Keratinocyte (primary cell): Measurements from ENCODE around the gene ALK. TPM values are rescaled to one million over a fixed set of nuclear protein-coding genes. Genes with fewer than 3 reads are reported as not detected.

Experiments
- DNase-seq: peaks from one replicate; pipeline ENCODE4 v3.0.0-alpha.2; 2011; ENCODE audit warnings: low read depth, missing footprints, low spot score
- FAIRE-seq: peaks from 2 replicates; lab custom pipeline; 2011; peaks lifted over from hg19 to GRCh38; lab: Jason Lieb, UNC
- H2AFZ ChIP-seq: 2 replicates; pipeline ENCODE4 v1.6.0; 2012; ENCODE audit warnings: low read length, control low read depth, inconsistent platforms; ENCODE audit not compliant: control insufficient read depth
- H3K27ac ChIP-seq: 2 replicates; pipeline ENCODE4 v1.5.1; 2011; ENCODE audit warnings: low read length; ENCODE audit not compliant: control insufficient read depth, insufficient read depth
- H3K27me3 ChIP-seq: 3 replicates; pipeline ENCODE4 v1.6.0; 2011; ENCODE audit warnings: low read length; ENCODE audit not compliant: control insufficient read depth, insufficient read depth; ENCODE audit errors: extremely low read depth
- H3K36me3 ChIP-seq, 2 experiments: 2 replicates in 1 of 2; 3 replicates in 1 of 2; pipeline ENCODE4 v1.5.1; 2011; ENCODE audit warnings: low read length in 2 of 2, mild to moderate bottlenecking in 1 of 2; ENCODE audit not compliant: control insufficient read depth in 2 of 2, insufficient read depth in 2 of 2; ENCODE audit errors: extremely low read depth in 1 of 2
- H3K4me1 ChIP-seq: 3 replicates; pipeline ENCODE4 v1.5.1; 2011; ENCODE audit warnings: low read length; ENCODE audit not compliant: control insufficient read depth, insufficient read depth; ENCODE audit errors: extremely low read depth
- H3K4me2 ChIP-seq: 3 replicates; pipeline ENCODE4 v1.6.0; 2011; ENCODE audit warnings: low read depth, low read length; ENCODE audit not compliant: control insufficient read depth, insufficient read depth; ENCODE audit errors: extremely low read depth
- H3K4me3 ChIP-seq, 3 experiments: fragments of 200-600 bp in 1 of 3; sonication (generic) in 1 of 3; 2 replicates in 2 of 3; 3 replicates in 1 of 3; pipeline ENCODE4 v1.5.1; 2011 to 2016; ENCODE audit warnings: low read length in 3 of 3, mild to moderate bottlenecking in 3 of 3, control low read depth in 2 of 3, inconsistent platforms in 1 of 3, low read depth in 1 of 3, mixed read lengths in 1 of 3, mixed run types in 1 of 3, moderate library complexity in 1 of 3; ENCODE audit not compliant: control insufficient read depth in 2 of 3, insufficient read depth in 2 of 3; ENCODE audit errors: extremely low read depth in 1 of 3
- H3K79me2 ChIP-seq: 2 replicates; pipeline ENCODE4 v1.6.0; 2012; ENCODE audit warnings: low read length; ENCODE audit not compliant: control insufficient read depth, insufficient read depth
- H3K9ac ChIP-seq: 3 replicates; pipeline ENCODE4 v1.6.0; 2011; ENCODE audit warnings: low read length; ENCODE audit not compliant: control insufficient read depth, insufficient read depth; ENCODE audit errors: extremely low read depth
- H3K9me1 ChIP-seq: 3 replicates; pipeline ENCODE4 v1.6.0; 2011; ENCODE audit warnings: low read length; ENCODE audit not compliant: control insufficient read depth, insufficient read depth; ENCODE audit errors: extremely low read depth
- H3K9me3 ChIP-seq: 2 replicates; pipeline ENCODE4 v1.5.1; 2012; ENCODE audit warnings: low read depth, low read length; ENCODE audit not compliant: control insufficient read depth
- H4K20me1 ChIP-seq: 3 replicates; pipeline ENCODE4 v1.6.0; 2011; ENCODE audit warnings: low read length; ENCODE audit not compliant: control insufficient read depth, insufficient read depth; ENCODE audit errors: extremely low read depth
- CTCF ChIP-seq, 3 experiments: IDR thresholded peaks in 1 of 3; conservative IDR thresholded peaks in 1 of 3; optimal IDR thresholded peaks in 1 of 3; 2 replicates in 2 of 3; 3 replicates in 1 of 3; pipeline versions ENCODE3 to v1.5.1; 2011; ENCODE audit warnings: low read length in 3 of 3, mild to moderate bottlenecking in 3 of 3, moderate library complexity in 2 of 3, control low read depth in 1 of 3, inconsistent platforms in 1 of 3; ENCODE audit not compliant: insufficient read depth in 2 of 3; ENCODE audit errors: extremely low read depth in 1 of 3
- EZH2 ChIP-seq: IDR thresholded peaks from one replicate; pipeline ENCODE4 v1.6.1; 2012; ENCODE audit warnings: inconsistent platforms, mild to moderate bottlenecking, low read length, moderate library complexity
- dilution Hi-C: fragments of 300-500 bp; cut with MboI; formaldehyde crosslinking; loops from one replicate; pipeline ENCODE4 v1.7.0; 2020; ENCODE audit warnings: low sequenced_read_pairs; ENCODE audit not compliant: extremely low pct_ligation_motif_present
- polyA plus RNA-seq, 5 experiments: library from polyadenylated mRNA; depleted of rRNA in 3 of 5; stranded (reverse) in 3 of 5; stranded (forward) in 1 of 5; unstranded in 1 of 5; fragments of >200 nt; gene quantifications; 1 replicate in 1 of 5; 2 replicates in 3 of 5; 3 replicates in 1 of 5; pipeline versions ENCODE4 v1.2.1 to v1.2.3, GENCODE V29; 2011 to 2012; ENCODE audit warnings: missing spikeins in 2 of 5, low read depth in 1 of 5, low replicate concordance in 1 of 5

ALK gene
- polyA plus RNA-seq, 1 donor (not counting 4 experiments of a cell fraction or from before 2014, with no cell fraction given) = not detected

- no peaks in the 10 kb centered on the region for H3K27me3 ChIP-seq
- TF ChIP-seq EZH2 = no peak
- no peak for TF ChIP-seq CTCF (optimal IDR thresholded peaks at IDR 0.05 in 1 of 3, IDR thresholded peaks at IDR 0.05 in 1 of 3, conservative IDR thresholded peaks at IDR 0.05 in 1 of 3; ENCODE audit: extremely low read depth in 1 of 3, insufficient read depth in 2 of 3, low read length in 3 of 3)
- no peak overlapping the region for H3K9ac ChIP-seq
- dilution Hi-C loops = no loop called here
- no peaks in the 10 kb centered on the region for H3K9me3 ChIP-seq
- H3K4me3 ChIP-seq = no peak overlapping the region
- H3K4me1 ChIP-seq = no peaks in the 10 kb centered on the region
- no peak overlapping the region for H3K4me2 ChIP-seq
- no peak for FAIRE-seq
- no peaks in the 10 kb centered on the region for H4K20me1 ChIP-seq
- no peaks in the 10 kb centered on the region for H3K79me2 ChIP-seq
- no peak for DNase-seq
- H3K9me1 ChIP-seq = no peaks in the 10 kb centered on the region
- H3K36me3 ChIP-seq = peaks cover 26 to 34% of the 10 kb centered on the region in 2 experiments
- H3K27ac ChIP-seq = no peak overlapping the region
- no peak overlapping the region for H2AFZ ChIP-seq
Observed at GRCh38 chr2:29159125-29159524, 762.3 kb downstream of the ALK start.

- Histone ChIP-seq H3K27me3 (no peaks in the 10 kb centered on the region), H3K9me1 (no peaks in the 10 kb centered on the region), H3K4me1 (no peaks in the 10 kb centered on the region), H2AFZ (no peak overlapping the region), H3K4me2 (no peak overlapping the region), H3K9me3 (no peaks in the 10 kb centered on the region), H3K27ac (no peak overlapping the region), H3K9ac (no peak overlapping the region), H3K79me2 (no peaks in the 10 kb centered on the region), H3K4me3 (no peak overlapping the region), H3K36me3 (peaks cover 25 to 34% of the 10 kb centered on the region in 2 experiments), H4K20me1 (no peaks in the 10 kb centered on the region)
- TF ChIP-seq CTCF (optimal IDR thresholded peaks at IDR 0.05 in 1 of 3, IDR thresholded peaks at IDR 0.05 in 1 of 3, conservative IDR thresholded peaks at IDR 0.05 in 1 of 3; ENCODE audit: extremely low read depth in 1 of 3, insufficient read depth in 2 of 3, low read length in 3 of 3) = no peak
- TF ChIP-seq EZH2 = no peak
- no peak for FAIRE-seq
- no peak for DNase-seq
- dilution Hi-C loops = no loop called here
Observed at GRCh38 chr2:29157131-29157530, 764.3 kb downstream of the ALK start.
